ENCODE data around the gene CXCL11. TPM values are rescaled to one million over a fixed set of nuclear protein-coding genes. Genes with fewer than 3 reads are reported as not detected.

Gene CXCL11
- total and polyA plus RNA-seq, 2 of the 13 experiments (the other 11 are each of a cell fraction or from before 2014, with no cell fraction given): 0.08 TPM; not detected in 1

DNA sequence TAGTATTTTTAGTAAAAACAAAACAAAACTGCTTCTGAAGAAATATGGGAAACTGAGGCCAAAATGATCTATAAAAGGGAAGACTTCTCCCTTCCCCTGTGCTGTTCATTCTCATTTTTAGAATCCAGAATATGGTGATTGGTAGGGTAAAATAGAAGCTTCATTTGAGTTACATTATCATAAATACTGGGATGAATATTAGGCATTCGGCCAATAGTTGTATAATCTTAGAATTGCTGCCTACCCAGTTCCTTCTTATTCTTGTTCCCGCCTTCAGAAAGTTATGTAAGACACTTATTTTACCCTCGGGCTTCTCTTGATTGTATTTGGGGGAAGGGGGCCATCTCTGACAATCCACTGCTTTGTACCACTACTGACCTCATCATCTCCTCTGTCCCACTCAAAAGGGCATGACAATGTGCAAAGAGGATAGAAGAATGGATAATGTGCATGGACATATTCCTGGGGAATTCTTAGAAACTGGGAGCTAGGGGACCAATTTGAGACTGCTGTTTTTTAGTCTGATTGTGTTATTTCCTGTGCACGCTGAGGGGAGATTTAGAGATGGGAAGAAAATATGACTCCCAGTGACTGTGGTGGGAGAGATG, 39.2 kb upstream of the CXCL11 start:
- BruUV-seq (replicated peaks): no TSS peak
- H3K4me3 ChIP-seq (replicated peaks in 1 of 3; ENCODE audit: insufficient read depth in 1 of 3, low read depth in 2 of 3, low read length in 3 of 3): no peak overlapping the region
- no peak overlapping the region for H2AFZ ChIP-seq (ENCODE audit: low read length)
- no peak overlapping the region for H3K4me2 ChIP-seq (ENCODE audit: low read depth, low read length)
- ChIA-PET POLR2A (interaction anchor here (0.9 kb wide), 1 partner anchor 84 kb away, joined by 3 read pairs; the partner anchor contains the start of gene SDAD1), CTCF (ENCODE audit: low intra/inter-chr PET ratio, low total read pairs) (no interaction called here)
- TF ChIP-seq PAWR (CRISPR knock-in tag; IDR thresholded peaks at IDR 0.05; ENCODE audit: borderline replicate concordance) (no peak), SP4 (CRISPR knock-in tag; IDR thresholded peaks at IDR 0.05) (no peak), JUN (CRISPR knock-in tag; IDR thresholded peaks at IDR 0.05) (no peak), ZNF253 (CRISPR knock-in tag; IDR thresholded peaks at IDR 0.05; ENCODE audit: borderline replicate concordance) (no peak), ZNF12 (CRISPR knock-in tag; IDR thresholded peaks at IDR 0.05) (no peak)
- no peak overlapping the region for H3K27ac ChIP-seq (ENCODE audit: extremely low read length, insufficient read depth, low read length)
- H3K79me2 ChIP-seq (ENCODE audit: insufficient read depth, low read length): no peaks in the 10 kb centered on the region
- no peaks in the 10 kb centered on the region for H3K4me1 ChIP-seq (ENCODE audit: insufficient read depth, low read length)
- in situ Hi-C loops (cut with HindIII; ENCODE audit: extremely low pct_ligation_motif_present, low pct_unique_long_range_greater_than_20kb) (no loop called here), intact Hi-C loops (cut with micrococcal nuclease; ENCODE audit: unreplicated experiment) (no loop called here)
- WGBS (ENCODE audit: low lambda C conversion rate): 26% methylated on average over 4 of the region's 4 CpGs
- ATAC-seq (no peak), FAIRE-seq (no peak), DNase-seq (ENCODE audit: low spot score) (no peak)
- H3K27me3 ChIP-seq (ENCODE audit: control insufficient read depth in 1 of 2, insufficient read depth in 2 of 2, low read length in 2 of 2): 0 out of 5 replicates have a peak, but pooled peaks cover 0 to 6% of the 10 kb centered on the region in 2 experiments
- H3K36me3 ChIP-seq (replicated peaks in 1 of 2; ENCODE audit: control insufficient read depth in 1 of 2, insufficient read depth in 2 of 2, low read length in 2 of 2): no peaks in the 10 kb centered on the region
- H3K9me3 ChIP-seq (ENCODE audit: low read length): no peaks in the 10 kb centered on the region
- no peaks in the 10 kb centered on the region for H4K20me1 ChIP-seq (ENCODE audit: insufficient read depth, low read length)
- H3K9ac ChIP-seq (ENCODE audit: insufficient read depth, low read depth, low read length): no peak overlapping the region

DNA sequence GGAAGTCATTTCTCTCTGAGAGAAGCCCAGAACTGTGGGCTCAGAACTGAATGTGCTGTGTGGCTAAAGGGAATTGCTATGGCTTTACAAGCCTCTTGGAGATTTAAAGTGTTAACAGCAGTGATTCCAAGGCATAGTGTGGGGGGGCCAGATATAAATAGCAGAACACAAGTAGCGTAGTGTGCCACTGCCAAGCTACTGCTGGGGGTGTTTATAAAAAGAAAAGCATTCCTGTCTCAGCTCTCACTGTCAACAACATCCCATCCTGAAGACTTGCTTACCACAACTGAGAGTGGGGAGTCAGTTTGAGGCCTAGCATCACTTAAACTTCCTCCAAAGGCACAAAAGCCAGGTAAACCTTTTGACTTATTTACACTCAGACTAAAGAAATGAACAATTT, 38.6 kb upstream of the CXCL11 start, which contains the start of gene ART3:
TSS of gene ART3 (plus strand) at position 242 of the 400 bp plus-strand sequence. CDS start 1,181 bp downstream, outside the sequence.
- no peaks in the 10 kb centered on the region for H3K36me3 ChIP-seq (replicated peaks in 1 of 2; ENCODE audit: control insufficient read depth in 1 of 2, insufficient read depth in 2 of 2, low read length in 2 of 2)
- H3K4me2 ChIP-seq (ENCODE audit: low read depth, low read length): no peak within 1 kb of the TSS
- 0 out of 5 replicates have a peak, but pooled peaks cover 0 to 6% of the 10 kb centered on the region in 2 experiments for H3K27me3 ChIP-seq (ENCODE audit: control insufficient read depth in 1 of 2, insufficient read depth in 2 of 2, low read length in 2 of 2)
- H4K20me1 ChIP-seq (ENCODE audit: insufficient read depth, low read length): no peaks in the 10 kb centered on the region
- ChIA-PET POLR2A (no interaction called here), CTCF (ENCODE audit: low intra/inter-chr PET ratio, low total read pairs) (no interaction called here)
- H3K9ac ChIP-seq (ENCODE audit: insufficient read depth, low read depth, low read length): no peak within 1 kb of the TSS
- H2AFZ ChIP-seq (ENCODE audit: low read length): no peak within 1 kb of the TSS
- WGBS (ENCODE audit: low lambda C conversion rate): 0% methylated on average over 1 of the region's 1 CpG
- in situ Hi-C loops (cut with HindIII; ENCODE audit: extremely low pct_ligation_motif_present, low pct_unique_long_range_greater_than_20kb) (no loop called here), intact Hi-C loops (cut with micrococcal nuclease; ENCODE audit: unreplicated experiment) (no loop called here)
- TF ChIP-seq ZNF768 (CRISPR knock-in tag; IDR thresholded peaks at IDR 0.05) (no peak), JUND (CRISPR knock-in tag; IDR thresholded peaks at IDR 0.05) (no peak), NFIB (CRISPR knock-in tag; IDR thresholded peaks at IDR 0.05; ENCODE audit: borderline replicate concordance) (no peak), NCOA1 (CRISPR knock-in tag; IDR thresholded peaks at IDR 0.05) (no peak), ZNF383 (CRISPR knock-in tag; IDR thresholded peaks at IDR 0.05; ENCODE audit: borderline replicate concordance) (no peak), MEIS1 (CRISPR knock-in tag; IDR thresholded peaks at IDR 0.05; ENCODE audit: borderline replicate concordance) (no peak), HNRNPK (IDR thresholded peaks at IDR 0.05; ENCODE audit: low read depth, low read length, poor library complexity, severe bottlenecking) (no peak), HOXD1 (CRISPR knock-in tag; IDR thresholded peaks at IDR 0.05) (no peak), ZNF12 (CRISPR knock-in tag; IDR thresholded peaks at IDR 0.05) (no peak), ZNF350 (CRISPR knock-in tag; IDR thresholded peaks at IDR 0.05; ENCODE audit: borderline replicate concordance, low read depth) (no peak)
- TF ChIP-seq, protein P1, sequence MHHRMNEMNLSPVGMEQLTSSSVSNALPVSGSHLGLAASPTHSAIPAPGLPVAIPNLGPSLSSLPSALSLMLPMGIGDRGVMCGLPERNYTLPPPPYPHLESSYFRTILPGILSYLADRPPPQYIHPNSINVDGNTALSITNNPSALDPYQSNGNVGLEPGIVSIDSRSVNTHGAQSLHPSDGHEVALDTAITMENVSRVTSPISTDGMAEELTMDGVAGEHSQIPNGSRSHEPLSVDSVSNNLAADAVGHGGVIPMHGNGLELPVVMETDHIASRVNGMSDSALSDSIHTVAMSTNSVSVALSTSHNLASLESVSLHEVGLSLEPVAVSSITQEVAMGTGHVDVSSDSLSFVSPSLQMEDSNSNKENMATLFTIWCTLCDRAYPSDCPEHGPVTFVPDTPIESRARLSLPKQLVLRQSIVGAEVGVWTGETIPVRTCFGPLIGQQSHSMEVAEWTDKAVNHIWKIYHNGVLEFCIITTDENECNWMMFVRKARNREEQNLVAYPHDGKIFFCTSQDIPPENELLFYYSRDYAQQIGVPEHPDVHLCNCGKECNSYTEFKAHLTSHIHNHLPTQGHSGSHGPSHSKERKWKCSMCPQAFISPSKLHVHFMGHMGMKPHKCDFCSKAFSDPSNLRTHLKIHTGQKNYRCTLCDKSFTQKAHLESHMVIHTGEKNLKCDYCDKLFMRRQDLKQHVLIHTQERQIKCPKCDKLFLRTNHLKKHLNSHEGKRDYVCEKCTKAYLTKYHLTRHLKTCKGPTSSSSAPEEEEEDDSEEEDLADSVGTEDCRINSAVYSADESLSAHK (CRISPR knock-in tag; IDR thresholded peaks at IDR 0.05; ENCODE audit: borderline replicate concordance): no peak
- H3K27ac ChIP-seq (ENCODE audit: extremely low read length, insufficient read depth, low read length): no peak within 1 kb of the TSS
- H3K4me1 ChIP-seq (ENCODE audit: insufficient read depth, low read length): no peaks in the 10 kb centered on the region
- no peak within 1 kb of the TSS for H3K4me3 ChIP-seq (replicated peaks in 1 of 3; ENCODE audit: insufficient read depth in 1 of 3, low read depth in 2 of 3, low read length in 3 of 3)
- no peaks in the 10 kb centered on the region for H3K9me3 ChIP-seq (ENCODE audit: low read length)
- ATAC-seq (no peak), DNase-seq (ENCODE audit: low spot score) (no peak), FAIRE-seq (no peak)
- H3K79me2 ChIP-seq (ENCODE audit: insufficient read depth, low read length): no peaks in the 10 kb centered on the region
- no TSS peak for BruUV-seq (replicated peaks)
